ENCODE data around the gene MAD1L1.

The MAD1L1 gene

DNA sequence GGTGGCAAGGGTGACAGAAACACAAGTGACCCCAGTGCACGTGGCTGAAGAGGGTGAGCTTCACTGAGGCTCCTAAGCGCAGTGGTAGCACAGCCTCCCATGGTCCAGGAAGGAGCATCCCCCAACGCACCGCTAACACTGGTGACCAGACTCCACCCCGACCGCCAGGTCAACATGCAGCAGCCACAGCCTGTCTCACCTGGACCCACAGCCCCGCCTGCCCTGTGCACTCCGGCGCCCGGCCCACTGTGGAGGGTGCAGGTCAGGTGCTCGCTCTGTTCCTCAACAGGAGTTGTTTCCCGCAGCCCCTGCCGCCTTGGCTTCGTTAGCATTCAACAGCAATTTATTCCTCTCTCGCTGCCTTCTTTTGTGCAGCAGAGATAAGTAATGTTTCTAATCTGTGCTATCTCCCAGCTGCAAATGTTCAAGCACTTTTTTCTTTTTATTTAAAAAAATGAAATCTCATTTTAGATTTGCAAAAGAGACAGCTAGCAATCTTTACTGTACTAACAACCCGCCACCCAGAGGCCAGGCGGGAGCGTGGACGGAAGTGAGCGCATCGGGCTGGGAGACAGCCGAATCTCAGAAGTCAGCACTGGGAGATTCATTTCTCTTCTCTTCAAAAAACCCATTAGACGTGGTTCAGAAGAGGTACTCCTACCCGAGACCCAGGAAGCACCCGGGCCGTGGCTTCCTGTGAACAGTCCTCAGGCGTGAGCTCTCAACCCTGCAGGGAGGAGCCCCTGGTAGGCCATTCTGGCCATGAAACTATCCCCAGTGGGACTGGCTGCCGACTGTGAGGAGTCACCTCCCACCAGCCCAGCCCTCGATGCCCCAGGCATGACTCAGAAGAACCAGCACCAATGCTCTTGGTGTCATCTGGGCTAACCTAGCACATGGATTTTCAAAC, 133.4 kb downstream of the MAD1L1 start:
- DNase-seq = no peak

DNA sequence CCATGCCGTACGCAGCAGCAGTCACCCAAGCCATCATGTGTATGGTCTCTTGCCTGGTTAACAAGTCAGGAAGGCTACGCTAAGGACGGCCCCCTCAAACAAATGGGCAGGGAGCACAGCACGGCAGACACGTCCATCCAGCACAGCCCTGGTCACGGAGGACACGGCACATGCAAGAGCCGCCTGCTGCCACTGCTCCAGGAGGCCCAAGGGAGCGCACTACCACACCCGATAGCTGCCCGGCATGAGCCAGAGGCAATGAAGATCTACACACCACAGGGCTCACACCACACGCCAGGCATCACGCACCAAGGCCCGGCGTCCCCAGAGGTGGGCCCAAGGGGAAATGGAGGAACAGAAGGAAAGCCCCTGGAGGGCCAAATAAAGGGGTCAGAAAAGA, 134.2 kb downstream of the MAD1L1 start:
- no peak for DNase-seq

DNA sequence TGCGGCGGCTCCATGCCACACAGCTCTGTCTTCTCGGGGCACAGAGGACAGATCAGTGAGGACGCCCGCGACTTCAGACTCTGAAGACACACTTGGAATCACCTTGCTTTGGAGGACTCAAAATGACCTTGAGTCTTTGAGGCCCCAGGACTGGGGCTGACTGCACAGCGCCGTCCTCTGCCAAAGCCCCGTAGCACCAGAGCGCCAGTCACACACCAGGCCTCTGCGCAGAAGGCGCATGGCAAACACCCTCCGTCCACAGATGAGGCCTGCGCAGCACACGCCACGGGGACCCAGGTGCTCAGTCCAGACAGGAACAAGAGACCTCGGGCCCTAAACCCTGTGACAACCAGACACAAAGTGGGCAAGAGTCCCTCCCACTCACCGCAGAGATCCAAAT, 134.7 kb downstream of the MAD1L1 start:
- no peak for DNase-seq

DNA sequence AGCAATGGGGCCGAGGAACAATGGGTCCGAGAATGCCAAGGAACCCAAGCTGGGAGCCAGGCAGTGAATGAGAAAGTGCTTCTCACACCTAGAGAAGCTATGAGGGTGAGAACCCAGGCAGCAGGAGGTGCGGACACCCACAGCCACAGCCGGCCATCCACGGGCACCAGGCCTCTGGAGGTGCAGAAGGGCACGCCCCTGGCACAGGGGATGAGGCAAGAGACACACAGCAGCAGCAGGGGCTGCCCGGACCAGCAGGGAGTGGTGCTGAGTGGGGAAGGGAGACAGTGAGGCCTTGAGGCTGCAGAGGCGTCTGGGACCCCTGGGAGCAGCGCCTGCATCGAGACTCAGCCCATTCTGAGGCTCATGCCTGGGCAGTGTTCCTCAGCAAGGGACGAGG, 135.3 kb downstream of the MAD1L1 start:
- no peak for DNase-seq

DNA sequence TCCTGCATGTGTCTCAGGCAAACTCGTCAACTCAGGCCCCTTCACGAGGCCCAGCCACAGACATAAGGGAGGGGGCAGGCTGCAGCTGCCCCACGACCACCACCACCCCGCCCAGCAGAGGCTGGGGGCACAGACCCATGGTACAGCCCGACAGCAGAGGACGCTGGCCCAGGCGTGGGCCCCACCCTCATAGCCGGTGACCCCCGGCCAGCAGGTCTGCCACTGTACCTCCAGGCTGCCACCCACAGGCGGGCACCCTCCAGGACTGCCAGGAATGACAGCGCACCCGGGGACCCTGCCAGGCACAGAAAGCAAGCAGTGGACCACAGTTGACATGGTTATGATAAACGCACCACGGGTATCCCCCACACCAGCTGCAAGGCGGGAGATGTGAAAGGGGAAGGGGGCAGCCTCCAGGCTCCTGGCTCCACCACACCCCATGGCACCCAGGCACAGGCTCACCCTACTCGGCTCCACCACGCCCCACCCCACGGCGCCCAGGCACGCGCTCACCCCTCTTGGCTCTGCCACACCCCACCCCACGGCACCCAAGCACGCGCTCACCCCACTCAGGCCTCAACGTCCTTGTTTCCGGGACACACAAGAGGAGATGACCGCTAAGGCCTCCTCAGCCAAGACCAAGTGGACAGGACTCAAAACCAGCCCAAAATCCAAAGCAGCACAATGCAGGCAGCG, 135.9 kb downstream of the MAD1L1 start:
- DNase-seq = no peak

DNA sequence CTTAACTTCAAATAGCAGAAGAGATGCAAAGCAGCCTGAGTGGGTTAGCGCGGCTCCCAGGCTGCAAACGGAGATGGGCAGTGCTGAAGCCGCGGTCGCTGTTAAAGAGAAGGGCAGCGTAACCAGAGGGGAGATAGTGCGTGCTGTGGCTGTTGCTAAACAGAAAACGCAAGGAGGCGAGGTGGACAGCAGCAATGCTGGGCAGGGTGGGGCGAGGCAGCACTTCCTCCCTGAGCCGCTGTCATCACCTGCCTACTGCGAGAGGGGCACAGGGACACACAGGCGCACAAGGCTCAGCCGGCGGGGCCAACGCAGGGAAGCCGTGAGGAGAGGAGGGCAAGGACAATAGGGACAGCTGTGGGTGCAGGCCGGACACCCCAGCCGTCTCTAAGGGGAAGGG, 137.3 kb downstream of the MAD1L1 start:
- DNase-seq = no peak

DNA sequence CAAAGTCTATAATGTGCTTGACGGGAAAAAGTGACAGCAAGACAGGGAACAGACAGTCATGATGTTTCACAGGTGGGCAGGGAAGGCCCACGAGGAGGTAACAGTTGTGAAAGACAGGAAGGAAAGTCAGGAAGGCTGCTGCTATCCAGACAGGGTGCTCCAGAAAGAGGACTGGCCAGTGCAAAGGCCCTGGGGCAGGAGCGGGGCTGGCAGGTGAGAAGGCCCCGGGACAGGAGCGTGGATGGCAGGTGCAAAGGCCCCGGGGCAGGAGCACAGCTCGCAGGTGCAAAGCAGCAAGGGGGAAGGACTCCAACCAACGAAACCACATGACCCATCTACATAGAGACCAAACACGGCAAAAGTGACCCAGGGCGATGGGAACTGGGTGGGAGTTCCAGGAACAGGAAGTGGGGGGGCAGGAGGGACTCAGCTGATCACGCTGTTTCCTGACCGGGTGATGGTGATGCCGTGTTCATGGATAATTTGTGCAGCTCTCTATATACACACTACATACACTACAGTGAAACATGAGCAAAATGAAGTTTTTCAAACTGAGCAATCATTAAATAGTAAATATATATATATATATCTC, 138.2 kb downstream of the MAD1L1 start:
- DNase-seq = no peak

DNA sequence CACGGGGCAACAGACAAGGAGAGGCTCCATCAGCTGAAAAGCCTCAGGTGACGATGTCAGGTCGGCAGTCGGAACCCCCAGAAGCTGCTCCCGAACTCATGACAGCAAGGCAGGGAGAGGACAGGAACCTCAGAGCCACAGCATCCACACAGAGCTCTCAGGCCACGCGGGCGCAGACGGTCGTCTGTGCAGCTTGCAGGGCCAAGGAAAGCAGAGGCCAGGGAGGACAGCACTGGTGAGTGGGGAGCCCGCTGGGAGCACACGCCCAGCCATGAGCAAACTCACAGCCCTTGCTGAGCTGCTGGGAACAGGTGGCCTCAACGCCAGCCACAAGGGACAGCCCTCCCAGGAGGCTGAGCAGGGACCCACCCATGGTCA, 138.9 kb downstream of the MAD1L1 start:
- DNase-seq = no peak

DNA sequence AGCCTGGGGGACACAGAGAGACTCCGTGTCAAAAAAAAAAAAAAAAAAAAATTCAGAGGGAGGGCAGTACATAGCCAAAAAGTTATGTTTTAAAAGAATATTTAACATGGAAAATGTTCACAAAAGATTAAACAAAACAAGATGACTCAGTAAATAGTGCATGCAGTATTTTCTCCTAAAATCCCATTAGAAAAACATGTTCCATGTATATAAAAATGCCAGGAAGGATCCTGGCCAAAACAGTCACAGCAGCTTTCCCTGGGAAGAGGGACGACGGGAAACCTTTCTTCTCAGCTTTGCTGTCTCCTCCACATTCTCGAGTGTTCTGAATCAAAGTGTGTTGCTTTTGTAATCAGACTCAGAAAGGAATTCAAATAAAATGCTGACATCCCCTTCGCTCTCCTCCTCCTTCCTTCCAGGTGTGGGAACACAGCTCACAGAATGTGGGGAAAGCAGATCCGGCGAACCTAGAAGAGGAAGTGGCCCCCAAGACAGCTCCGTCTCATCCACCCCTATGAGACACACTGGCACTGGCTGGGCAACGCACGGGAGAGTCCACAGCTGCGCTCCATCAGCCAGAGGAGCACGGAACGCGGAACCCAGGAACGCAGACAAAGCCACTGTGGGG, 139.4 kb downstream of the MAD1L1 start:
- DNase-seq = no peak

DNA sequence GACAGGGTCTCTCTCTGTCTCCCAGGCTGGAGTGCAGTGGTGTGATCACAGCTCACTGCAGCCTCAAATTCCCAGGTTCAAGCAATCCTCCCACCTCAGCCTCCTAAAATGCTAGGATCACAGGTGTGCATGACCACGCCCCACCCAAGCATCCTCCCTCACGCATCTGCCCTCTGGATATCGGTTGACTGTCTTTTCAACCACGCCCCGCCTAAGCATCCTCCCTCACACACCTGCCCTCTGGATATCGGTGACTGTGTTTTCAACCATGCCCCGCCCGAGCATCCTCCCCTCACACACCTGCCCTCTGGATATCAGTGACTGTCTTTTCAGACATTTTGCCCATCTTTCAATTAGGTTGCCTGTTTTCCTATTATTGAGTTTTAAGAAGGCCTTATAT, 140.5 kb downstream of the MAD1L1 start:
- DNase-seq = no peak

DNA sequence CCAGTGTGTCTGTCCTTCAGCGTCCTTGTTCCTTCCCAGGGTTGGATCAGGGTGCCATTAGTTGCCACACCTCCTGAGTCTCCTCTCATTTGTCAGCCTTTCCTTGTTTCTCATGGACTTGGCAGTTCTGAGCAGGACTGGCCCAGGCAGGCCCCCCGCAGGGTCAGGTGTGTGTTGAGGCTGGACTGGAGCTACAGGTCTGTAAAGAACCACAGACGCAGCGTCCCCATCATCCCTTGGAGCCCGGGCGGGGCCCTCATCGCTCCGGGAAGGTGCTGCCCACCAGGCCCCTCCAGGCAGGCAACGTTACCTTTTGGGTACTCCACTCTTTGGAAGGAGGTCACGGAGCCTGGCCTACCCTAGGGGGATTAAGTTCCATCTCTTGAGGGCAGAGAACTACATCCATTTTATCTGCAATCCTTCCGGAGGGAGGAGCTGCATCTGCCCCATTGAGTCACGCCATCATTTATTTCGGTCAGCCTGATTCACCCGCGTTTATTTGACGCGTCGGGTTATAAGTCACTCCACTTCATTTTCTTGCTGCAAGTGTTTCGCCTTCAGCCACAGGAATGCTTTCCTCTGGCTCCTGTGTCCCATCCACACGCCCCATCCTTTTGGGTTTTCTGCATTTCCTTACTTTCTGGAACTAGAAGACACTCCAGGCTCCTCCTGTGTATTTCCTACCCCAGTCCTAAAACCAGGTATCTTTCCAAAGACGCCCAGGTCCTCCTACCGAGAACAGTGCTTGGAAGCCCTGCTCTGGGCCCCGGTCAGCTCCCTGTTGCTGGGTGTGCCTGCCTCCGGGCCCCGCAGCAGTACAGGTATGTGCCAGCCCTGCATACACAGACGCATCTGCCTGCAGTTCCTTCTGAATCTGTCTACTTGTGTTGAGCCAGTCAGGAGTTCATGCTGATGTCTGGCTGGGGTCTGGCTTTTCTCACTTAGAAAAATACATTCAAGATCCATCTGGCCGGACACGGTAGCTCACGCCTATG, 141.9 kb downstream of the MAD1L1 start:
- no peak for DNase-seq

DNA sequence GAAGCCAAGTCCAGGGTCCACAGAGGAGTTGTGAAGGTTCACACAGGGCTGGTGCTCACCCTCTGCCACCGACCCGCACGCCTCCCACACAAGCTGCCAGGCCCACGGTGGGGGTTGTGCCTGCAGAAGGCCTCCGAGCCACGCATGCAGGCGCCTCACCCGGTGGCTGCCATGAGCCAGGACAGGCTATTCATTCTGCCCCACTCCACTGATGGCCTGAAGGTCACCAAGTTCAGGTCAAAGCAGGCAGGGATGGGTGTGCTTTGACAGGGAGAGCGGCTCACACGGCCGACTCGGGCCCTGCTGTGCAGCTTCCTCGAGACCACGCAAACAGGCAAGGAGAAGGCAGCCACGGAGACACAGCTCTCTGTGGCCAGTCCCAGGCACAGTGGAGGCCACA, 143.9 kb downstream of the MAD1L1 start:
- DNase-seq = no peak

DNA sequence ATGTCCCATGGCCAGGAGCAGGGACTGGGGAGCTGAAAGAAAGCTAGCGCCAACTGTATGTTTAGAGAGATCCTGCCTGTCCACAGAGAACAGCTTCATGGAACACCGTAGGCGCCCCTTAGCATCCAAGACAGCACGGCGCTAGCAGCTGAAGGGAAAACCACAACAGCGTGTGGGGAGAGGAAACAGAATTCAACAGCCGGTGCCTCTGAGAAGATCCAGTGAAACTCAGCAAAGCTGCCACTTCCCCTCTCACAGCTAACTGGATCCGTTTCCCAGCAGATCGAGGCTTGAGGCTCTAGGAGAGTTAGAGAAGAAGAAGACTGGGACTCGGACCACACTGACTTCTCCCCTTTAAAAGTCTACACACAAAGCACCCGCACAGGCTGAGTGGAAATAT, 145.0 kb downstream of the MAD1L1 start:
- DNase-seq = peak; percentile 83

DNA sequence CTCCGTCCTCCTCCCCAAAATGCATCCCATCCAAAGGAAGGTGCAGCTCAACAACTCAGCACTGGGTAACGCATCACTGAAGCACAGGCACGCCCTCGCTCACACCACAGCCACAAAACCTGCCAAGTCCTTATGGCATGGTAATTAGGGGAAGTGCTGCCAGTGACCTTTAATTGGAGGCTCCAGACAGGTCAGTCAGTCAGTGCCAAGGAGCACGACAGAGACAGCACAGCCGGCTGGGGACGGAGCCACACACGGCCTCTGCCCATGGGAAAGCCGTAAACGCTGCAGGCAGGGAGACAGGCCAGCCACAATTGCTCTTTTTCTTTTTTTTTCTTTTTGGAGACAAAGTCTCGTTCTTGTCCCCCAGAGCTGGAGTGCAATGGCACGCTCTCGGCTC, 146.5 kb downstream of the MAD1L1 start:
- no peak for DNase-seq

DNA sequence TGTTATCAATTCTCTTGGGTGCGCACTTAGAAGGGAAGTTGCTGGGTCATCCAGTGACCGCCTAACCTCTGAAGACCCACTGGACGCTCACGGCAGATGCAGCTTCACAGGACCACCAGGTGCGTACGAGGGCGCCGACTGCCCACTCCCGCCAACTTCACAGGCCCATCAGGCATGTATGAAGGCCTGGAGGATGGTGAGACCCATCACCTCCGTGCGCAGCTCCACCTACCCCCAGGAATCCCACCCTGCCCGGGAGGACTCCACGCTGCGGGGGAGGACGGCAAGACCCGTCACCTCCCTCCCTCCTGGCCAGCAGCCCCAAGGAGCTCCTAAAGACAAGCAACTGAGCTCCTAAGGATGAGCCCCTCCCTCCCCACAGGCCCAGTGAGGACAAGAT, 146.9 kb downstream of the MAD1L1 start:
- no peak for DNase-seq

DNA sequence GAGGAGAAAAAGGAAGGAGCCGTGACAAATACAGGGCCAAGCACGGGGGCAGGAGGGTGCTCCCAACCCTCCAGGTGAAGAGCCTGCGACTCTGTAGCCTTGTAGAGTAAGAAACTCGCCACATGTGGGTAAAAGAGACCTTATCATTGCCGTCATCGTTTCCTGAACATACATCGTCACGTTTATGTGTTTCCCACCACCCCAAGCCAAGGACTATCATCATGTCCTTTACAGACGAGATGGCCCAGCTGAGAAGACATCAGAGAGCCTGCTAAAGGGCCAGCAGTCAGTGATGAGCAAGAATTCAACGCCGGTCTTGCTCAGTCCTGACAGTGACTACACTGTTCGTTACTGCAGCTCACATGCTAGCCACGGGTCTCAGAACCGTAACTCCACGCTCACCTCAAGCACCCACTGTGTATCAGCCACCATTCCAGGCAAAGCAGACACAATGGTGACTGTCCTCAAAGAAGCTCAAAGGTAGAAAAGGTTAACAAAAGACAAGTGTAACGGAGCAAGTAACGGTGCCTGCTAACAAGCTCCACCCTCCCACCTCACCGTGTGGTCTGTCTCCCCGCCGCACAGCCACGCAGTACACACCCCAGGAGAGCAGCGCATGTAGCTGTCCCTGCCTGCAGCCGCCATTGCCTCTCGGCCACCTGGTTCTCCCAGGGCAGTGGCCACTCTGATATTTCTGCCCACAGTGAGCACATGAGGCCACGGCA, 147.8 kb downstream of the MAD1L1 start:
- no peak for DNase-seq

DNA sequence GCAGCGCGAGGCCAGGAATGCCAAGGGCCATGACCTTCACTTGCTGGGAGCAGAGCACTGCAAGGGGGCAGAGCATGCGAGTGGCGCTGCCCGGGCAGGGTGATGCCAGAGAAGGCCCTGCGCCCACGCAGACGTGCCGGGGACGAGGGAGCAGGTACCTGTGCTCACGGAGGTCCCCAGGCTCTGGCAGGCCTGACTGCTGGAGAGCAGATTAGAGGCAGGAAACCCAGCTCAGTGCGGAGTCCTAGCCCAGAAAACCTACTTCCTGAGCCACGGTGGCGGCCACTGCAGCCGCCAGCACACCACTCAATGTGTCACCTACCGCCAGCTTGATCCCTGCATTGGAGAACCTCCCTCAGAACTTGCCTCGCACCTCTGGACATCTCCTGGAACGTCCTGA, 148.4 kb downstream of the MAD1L1 start:
- no peak for DNase-seq

DNA sequence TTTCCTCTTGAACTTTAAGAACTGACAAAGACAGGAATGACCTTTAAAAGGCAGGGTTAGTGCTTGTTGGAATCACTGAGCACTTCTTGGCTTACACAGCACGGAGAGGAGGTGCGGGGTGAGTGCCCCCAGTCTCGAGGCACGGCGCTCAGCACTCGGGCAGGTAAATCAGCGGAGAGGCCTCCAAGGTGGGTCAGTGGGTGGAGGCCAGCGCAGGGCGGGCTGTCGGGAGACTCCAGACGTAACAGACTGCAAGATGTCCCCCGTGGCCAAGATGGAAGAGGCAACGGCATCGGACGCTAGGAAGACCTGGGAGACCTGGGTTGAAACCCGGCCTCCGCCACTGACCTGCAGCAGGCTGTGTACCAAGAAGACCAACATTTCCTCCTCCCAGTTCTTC, 149.4 kb downstream of the MAD1L1 start:
- no peak for DNase-seq

DNA sequence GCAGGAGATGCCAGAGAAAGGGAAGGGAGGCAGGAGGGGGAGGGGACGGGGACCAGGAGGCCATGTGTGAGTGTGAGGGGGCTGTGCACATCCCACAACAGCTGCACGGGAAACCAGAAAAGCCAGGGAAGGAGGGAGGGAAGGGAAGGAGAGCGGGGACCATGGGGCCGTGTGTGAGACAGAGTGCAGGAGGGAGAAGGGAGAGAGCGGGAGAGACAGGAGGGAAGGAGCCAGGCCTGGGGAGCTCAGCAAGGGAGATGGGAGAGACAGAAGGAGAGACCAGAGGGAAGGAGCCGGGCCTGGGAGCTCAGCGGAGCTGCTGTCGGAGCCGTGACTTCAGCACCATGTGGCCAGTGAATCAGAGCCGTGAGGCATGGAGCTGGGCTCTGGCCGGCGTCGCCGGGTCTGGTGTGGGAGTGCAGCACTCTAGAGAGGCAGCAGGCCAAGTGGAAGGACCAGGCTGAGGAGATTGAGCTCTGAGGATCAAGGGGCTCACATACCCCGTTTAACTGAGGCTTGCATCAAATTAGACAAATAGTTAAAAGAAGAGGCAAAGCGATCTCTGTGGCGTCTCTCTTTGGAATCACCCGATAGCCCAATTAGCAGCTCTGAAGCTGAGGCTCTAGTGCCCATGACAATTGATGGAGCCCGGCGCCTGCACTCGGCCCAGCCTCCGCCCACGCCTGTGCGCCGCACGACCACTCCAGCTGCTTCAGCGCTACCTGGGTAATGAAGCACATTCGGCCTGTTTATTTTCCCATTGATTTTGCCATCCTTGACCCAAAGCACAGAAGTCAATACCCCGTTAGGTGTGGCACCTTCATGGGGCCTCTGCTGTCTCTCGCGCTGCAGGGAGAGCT, 150.4 kb downstream of the MAD1L1 start:
- DNase-seq = no peak

DNA sequence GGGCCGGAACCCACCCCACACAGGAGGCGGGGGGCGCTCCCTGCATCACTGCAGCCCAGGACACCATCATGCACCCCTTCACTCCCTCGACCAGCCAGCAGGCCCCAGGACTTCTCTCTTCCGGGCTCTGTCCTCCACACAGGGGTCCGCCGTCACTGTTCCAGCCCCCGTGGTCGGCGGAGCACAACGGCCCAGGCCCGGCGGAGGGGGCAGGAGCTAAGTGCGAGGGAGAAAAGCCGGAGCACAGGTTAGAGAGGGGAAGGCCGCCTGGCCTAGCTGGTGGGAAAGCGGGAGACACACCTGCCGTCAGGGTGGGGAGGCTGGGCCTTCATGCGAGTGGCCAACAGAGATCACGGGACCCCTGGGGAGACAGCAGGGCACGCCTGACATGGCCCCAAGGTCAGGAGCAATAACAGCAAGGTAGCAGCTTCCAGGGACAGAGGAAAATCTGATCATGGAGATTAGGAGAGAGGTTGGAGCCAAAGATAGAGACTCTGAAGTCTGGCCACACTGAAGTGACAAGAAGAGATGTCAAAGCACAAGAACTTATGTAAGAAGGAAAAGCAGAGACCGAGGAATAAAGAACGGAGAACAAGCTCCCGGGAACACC, 151.1 kb downstream of the MAD1L1 start:
- no peak for DNase-seq

Measured in GDM1 (cell line).